OCI-LY7 (cell line): ENCODE data around the gene HHEX.

Experiments
- EZH2phosphoT487 ChIP-seq: fragments of 200-600 bp; sonication (generic); IDR thresholded peaks from 2 replicates; pipeline ENCODE4 v1.6.1; 2018; ENCODE audit warnings: low read depth, borderline replicate concordance, mild to moderate bottlenecking, mixed run types, antibody characterized with exemption, low read length, moderate library complexity, mixed read lengths
- TF ChIP-seq, protein P1 (sequence below): fragments of 200-600 bp; sonication (generic); conservative IDR thresholded peaks from 2 replicates; pipeline ENCODE4 v1.5.1; 2014; ENCODE audit warnings: mild to moderate bottlenecking, antibody characterized with exemption, low read length, moderate library complexity, mixed read lengths

DNA sequence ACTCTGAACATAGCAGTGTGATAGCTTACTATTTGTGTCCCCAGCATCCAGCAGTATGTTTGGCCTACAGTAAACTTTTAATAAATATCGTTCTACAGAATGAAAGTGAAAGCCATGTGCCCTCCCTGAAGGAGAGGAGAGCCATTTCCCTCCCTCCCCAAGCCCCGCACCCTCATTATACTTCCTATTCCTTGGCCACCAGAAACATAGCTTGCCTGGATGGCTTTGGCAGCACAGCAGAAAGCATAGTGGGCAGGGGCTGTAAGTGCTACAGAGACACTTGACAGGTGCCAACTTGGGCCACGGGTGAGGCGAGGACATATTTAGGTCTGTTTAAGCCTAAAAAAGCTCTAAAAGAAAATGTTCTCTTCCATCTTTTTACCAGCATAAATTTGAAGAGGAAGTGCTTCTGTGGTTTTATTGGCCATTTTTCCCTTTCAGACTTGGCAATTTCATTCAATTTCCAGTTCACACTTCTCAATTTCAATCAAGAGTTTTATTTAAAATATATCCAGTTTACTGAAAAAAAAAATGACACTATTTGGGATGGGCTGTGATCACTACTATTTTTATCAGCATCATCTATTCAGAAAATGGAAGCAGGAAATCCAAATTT is 12.7 kb downstream of the HHEX start:
- TF ChIP-seq, protein P1, sequence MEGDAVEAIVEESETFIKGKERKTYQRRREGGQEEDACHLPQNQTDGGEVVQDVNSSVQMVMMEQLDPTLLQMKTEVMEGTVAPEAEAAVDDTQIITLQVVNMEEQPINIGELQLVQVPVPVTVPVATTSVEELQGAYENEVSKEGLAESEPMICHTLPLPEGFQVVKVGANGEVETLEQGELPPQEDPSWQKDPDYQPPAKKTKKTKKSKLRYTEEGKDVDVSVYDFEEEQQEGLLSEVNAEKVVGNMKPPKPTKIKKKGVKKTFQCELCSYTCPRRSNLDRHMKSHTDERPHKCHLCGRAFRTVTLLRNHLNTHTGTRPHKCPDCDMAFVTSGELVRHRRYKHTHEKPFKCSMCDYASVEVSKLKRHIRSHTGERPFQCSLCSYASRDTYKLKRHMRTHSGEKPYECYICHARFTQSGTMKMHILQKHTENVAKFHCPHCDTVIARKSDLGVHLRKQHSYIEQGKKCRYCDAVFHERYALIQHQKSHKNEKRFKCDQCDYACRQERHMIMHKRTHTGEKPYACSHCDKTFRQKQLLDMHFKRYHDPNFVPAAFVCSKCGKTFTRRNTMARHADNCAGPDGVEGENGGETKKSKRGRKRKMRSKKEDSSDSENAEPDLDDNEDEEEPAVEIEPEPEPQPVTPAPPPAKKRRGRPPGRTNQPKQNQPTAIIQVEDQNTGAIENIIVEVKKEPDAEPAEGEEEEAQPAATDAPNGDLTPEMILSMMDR: no peak
- no peak for TF ChIP-seq EZH2phosphoT487
